OCI-LY7 (cell line): Measurements from ENCODE around the gene SPPL2B.

ENCODE experiments used
- CTCF ChIP-seq: fragments of 200-600 bp; sonication (generic); conservative IDR thresholded peaks from 2 replicates; pipeline ENCODE4 v1.5.1; 2014; ENCODE audit warnings: mild to moderate bottlenecking, antibody characterized with exemption, low read length, moderate library complexity, mixed read lengths
- EZH2phosphoT487 ChIP-seq: fragments of 200-600 bp; sonication (generic); IDR thresholded peaks from 2 replicates; pipeline ENCODE4 v1.6.1; 2018; ENCODE audit warnings: low read depth, borderline replicate concordance, mild to moderate bottlenecking, mixed run types, antibody characterized with exemption, low read length, moderate library complexity, mixed read lengths

DNA sequence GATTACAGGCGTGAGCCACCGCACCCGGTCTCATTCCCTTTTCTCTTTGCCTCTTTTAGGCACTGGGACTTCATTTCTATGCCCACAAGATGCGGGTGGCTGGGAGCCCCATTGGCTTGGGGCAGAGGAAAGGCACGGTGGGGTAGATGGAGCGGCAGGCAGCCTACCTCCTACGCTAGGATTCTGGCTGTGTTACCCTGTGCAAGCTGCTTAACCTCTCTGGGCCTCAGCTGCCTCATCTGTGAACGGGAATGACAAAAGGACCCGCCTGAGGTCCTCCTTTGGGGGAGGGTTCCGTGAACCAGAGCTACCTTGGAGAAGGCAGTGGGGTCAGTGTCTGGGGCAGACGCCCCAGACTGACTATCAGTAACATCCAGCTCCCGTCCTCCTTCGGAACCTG lies 11.2 kb upstream of the SPPL2B start:
- no peak for TF ChIP-seq CTCF
- TF ChIP-seq EZH2phosphoT487, result no peak
